HG03354 (cell line): ENCODE measurements around the gene KLK6.
"Not testable (repeated sequence)": the region's sequence is repeated elsewhere in the genome, so short reads cannot be mapped to it uniquely, and the experiment has no call there.

Experiments used
- ATAC-seq: cut with Tn5 transposase; IDR thresholded peaks from one replicate; pipeline ENCODE4 v1.9.1; 2021; ENCODE audit warnings: mild to moderate bottlenecking; ENCODE audit not compliant: unreplicated experiment, poor library complexity, severe bottlenecking

Gene KLK6

GRCh38 chr19:50998061-50998460, 28.7 kb upstream of the KLK6 start:
- ATAC-seq, result no peak

- ATAC-seq, result no peak
Measured at GRCh38 chr19:50994129-50994528, 24.7 kb upstream of the KLK6 start.

GRCh38 chr19:50992666-50993035, 23.3 kb upstream of the KLK6 start:
- no peak for ATAC-seq

- not testable (repeated sequence) for ATAC-seq
Measured at GRCh38 chr19:50984416-50984815, 15.0 kb upstream of the KLK6 start.

GRCh38 chr19:50983625-50984292, 14.4 kb upstream of the KLK6 start, which contains the start of gene KLK7:
Gene KLK7, minus strand, starts transcription at chr19:50983917. Its CDS starts 1,518 bp downstream, at chr19:50982399.
- ATAC-seq, result no peak

GRCh38 chr19:50982186-50982585, 12.8 kb upstream of the KLK6 start:
- no peak for ATAC-seq

- no peak for ATAC-seq
Measured at GRCh38 chr19:50981587-50982146, 12.3 kb upstream of the KLK6 start.

GRCh38 chr19:50980208-50980607, 10.8 kb upstream of the KLK6 start:
- no peak for ATAC-seq

- no peak for ATAC-seq
Measured at GRCh38 chr19:50979758-50980157, 10.4 kb upstream of the KLK6 start.

GRCh38 chr19:50978772-50979390, 9.5 kb upstream of the KLK6 start:
- no peak for ATAC-seq

GRCh38 chr19:50977626-50978025, 8.2 kb upstream of the KLK6 start:
- ATAC-seq, result no peak

- ATAC-seq, result no peak
Measured at GRCh38 chr19:50975766-50976165, 6.4 kb upstream of the KLK6 start.

GRCh38 chr19:50974702-50975556, 5.5 kb upstream of the KLK6 start:
- no peak for ATAC-seq

- ATAC-seq, result no peak
Measured at GRCh38 chr19:50972795-50973376, 3.5 kb upstream of the KLK6 start.

- not testable (repeated sequence) for ATAC-seq
Measured at GRCh38 chr19:50969810-50970209, 419 bp upstream of the KLK6 start.

GRCh38 chr19:50968716-50969412, 527 bp downstream of the KLK6 start:
- no peak for ATAC-seq

- no peak for ATAC-seq
Measured at GRCh38 chr19:50967929-50968715, 1.3 kb downstream of the KLK6 start.

- no peak for ATAC-seq
Measured at GRCh38 chr19:50964266-50964665, 5.1 kb downstream of the KLK6 start.

- no peak for ATAC-seq
Measured at GRCh38 chr19:50963381-50963780, 6.0 kb downstream of the KLK6 start.
